H1 (cell line): ENCODE measurements around the gene OR5C1. TPM values are rescaled to one million over a fixed set of nuclear protein-coding genes. Genes with fewer than 3 reads are reported as not detected.

Experiments used
- EZH2 ChIP-seq: fragments of 200-600 bp; sonication (generic); IDR thresholded peaks from 2 replicates; pipeline ENCODE4 v1.7.1; 2012; ENCODE audit warnings: low read depth, mild to moderate bottlenecking, moderate library complexity, low read length, inconsistent platforms; ENCODE audit not compliant: severe bottlenecking
- HDAC6 ChIP-seq: IDR thresholded peaks from one replicate; pipeline ENCODE4 v1.7.1; 2012; ENCODE audit warnings: low read depth, mild to moderate bottlenecking, inconsistent platforms, low read length, moderate library complexity
- JUN ChIP-seq: IDR thresholded peaks from 2 replicates; pipeline ENCODE4 v1.6.1; 2011; ENCODE audit warnings: low read depth, mild to moderate bottlenecking, improper control_type of control experiment, low read length
- PHF8 ChIP-seq: fragments of 200-600 bp; sonication (generic); conservative IDR thresholded peaks from 2 replicates; pipeline ENCODE4 v1.7.1; 2012; ENCODE audit warnings: low read depth, mild to moderate bottlenecking, inconsistent platforms, low read length, moderate library complexity
- POU5F1 ChIP-seq: IDR thresholded peaks from 2 replicates; pipeline ENCODE4 v1.6.1; 2011; ENCODE audit warnings: low read depth, mild to moderate bottlenecking, low read length, moderate library complexity
- RFX5 ChIP-seq: IDR thresholded peaks from 2 replicates; pipeline ENCODE4 v1.6.1; 2011; ENCODE audit warnings: low read depth, low read length, improper control_type of control experiment, borderline replicate concordance
- SAP30 ChIP-seq: fragments of 300-600 bp; sonication (generic); IDR thresholded peaks from 2 replicates; pipeline ENCODE4 v1.7.1; 2012; ENCODE audit warnings: low read length, moderate library complexity, mild to moderate bottlenecking, inconsistent platforms; ENCODE audit not compliant: insufficient read depth, insufficient replicate concordance
- SP2 ChIP-seq: IDR thresholded peaks from 2 replicates; pipeline ENCODE4 v1.6.1; 2012; ENCODE audit warnings: mild to moderate bottlenecking, low read length, inconsistent platforms
- polyA plus RNA-seq, 7 experiments: library from polyadenylated mRNA; depleted of rRNA in 3 of 7; stranded (reverse) in 5 of 7; unstranded in 2 of 7; fragments of >200 nt in 5 of 7; fragments of 200-250 nt in 2 of 7; gene quantifications; 1 replicate in 5 of 7; 2 replicates in 1 of 7; 4 replicates in 1 of 7; pipeline versions ENCODE4 v1.2.1 to v1.2.3, GENCODE V29; 2011 to 2013; ENCODE audit warnings: missing spikeins in 2 of 7, mixed read lengths in 2 of 7
- total RNA-seq: library from RNA; stranded (reverse); fragmentation: NEBNext Ultra II Directional; extraction: Animal tissue kit (Norgen Biotek cat#: 25700); gene quantifications from 2 replicates; pipeline ENCODE4 v1.2.1, GENCODE V29; 2021
- TF ChIP-seq, protein P1 (sequence below): IDR thresholded peaks from 2 replicates; pipeline ENCODE4 v1.6.1; 2012; ENCODE audit warnings: inconsistent platforms

Gene OR5C1
- total and polyA plus RNA-seq, 2 of the 8 experiments (the other 6 are each of a cell fraction or from before 2014, with no cell fraction given): not detected

DNA sequence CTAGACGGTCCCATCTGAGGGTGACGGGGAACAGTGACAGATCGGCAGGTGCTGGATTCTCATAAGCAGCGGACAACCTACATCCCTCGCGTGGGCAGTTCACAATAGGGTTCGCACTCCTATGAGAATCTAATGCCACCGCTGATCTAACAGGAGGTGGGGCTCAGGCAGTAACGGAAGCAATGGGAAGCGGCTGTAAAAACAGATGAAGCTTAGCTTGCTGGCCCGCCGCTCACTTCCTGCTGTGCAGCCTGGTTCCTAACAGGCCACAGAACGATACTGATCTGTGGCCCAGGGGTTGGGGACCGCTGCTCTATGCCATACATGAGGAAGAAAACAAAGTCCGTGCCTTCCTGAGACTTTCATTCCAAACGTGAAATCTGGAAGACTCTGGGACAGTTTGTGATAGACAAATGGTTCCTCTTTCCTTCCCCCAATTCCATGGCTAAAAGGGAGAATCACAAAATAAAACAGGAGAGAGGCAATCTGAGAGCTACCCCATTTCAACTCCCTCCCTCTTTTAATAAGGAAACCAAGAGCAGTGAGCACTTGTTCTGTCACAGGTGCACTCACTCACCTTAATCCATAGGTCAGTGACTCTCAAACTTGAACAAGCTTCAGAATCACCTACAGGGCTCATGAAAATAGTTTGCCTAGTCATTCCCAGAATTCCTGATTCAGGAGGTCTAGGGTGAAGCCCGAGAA is 27.6 kb downstream of the OR5C1 start (continued):
- TF ChIP-seq, protein P1, sequence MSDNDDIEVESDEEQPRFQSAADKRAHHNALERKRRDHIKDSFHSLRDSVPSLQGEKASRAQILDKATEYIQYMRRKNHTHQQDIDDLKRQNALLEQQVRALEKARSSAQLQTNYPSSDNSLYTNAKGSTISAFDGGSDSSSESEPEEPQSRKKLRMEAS: no peak
- no peak for TF ChIP-seq JUN
- TF ChIP-seq SP2: no peak
- no peak for TF ChIP-seq PHF8
- TF ChIP-seq RFX5: no peak
- TF ChIP-seq SAP30: no peak
- no peak for TF ChIP-seq POU5F1
- TF ChIP-seq EZH2: no peak
- TF ChIP-seq HDAC6: no peak
